WTC11 (cell line): ENCODE measurements around the gene MRC2. TPM values are rescaled to one million over a fixed set of nuclear protein-coding genes. Genes with fewer than 3 reads are reported as not detected.
A peak's percentile ranks its signal among the peaks of the same experiment; 100 is the strongest.

Source experiments
- ATAC-seq: fragments of 200-7000 bp; cut with Tn5 transposase; 2 replicates; pipeline ENCODE4 v1.10.0; 2021; ENCODE audit warnings: mild to moderate bottlenecking, moderate library complexity
- CTCF ChIA-PET: fragments of 300-600 bp; sonication (Branson Sonifier 250); formaldehyde crosslinking; loops from one replicate; lab custom pipeline; 2021; ENCODE audit warnings: antibody characterized with exemption; lab: Charles Lee
- POLR2A ChIA-PET: fragments of 350-600 bp; sonication (Branson Sonifier 250); formaldehyde crosslinking; loops from one replicate; lab custom pipeline; 2021; ENCODE audit warnings: antibody characterized with exemption; lab: Charles Lee
- DNase-seq: peaks from one replicate; pipeline ENCODE4 v3.0.0; 2021; ENCODE audit warnings: low spot score
- H3K27ac Mint-ChIP-seq: 2 replicates; pipeline ENCODE4 v1.8.0; 2021; ENCODE audit warnings: mixed read lengths
- H3K27me3 Mint-ChIP-seq: 2 replicates; pipeline ENCODE4 v1.8.0; 2021; ENCODE audit warnings: low read depth, mild to moderate bottlenecking, moderate library complexity, mixed read lengths
- H3K36me3 Mint-ChIP-seq: 2 replicates; pipeline ENCODE4 v1.8.0; 2021; ENCODE audit warnings: mixed read lengths
- H3K4me1 Mint-ChIP-seq: 2 replicates; pipeline ENCODE4 v1.8.0; 2022; ENCODE audit warnings: mixed read lengths
- H3K4me3 Mint-ChIP-seq: 2 replicates; pipeline ENCODE4 v1.8.0; 2021; ENCODE audit warnings: mild to moderate bottlenecking, moderate library complexity, mixed read lengths
- H3K9me3 Mint-ChIP-seq: 2 replicates; pipeline ENCODE4 v1.8.0; 2021; ENCODE audit warnings: mixed read lengths
- GABPB1 ChIP-seq: sonication (generic); formaldehyde crosslinking; IDR thresholded peaks from 2 replicates; pipeline ENCODE4 v1.8.1; 2023; ENCODE audit warnings: mild to moderate bottlenecking, missing genetic modification reagents
- KAT7 ChIP-seq: sonication (generic); formaldehyde crosslinking; IDR thresholded peaks from 2 replicates; pipeline ENCODE4 v1.8.1; 2023; ENCODE audit warnings: missing genetic modification reagents, mild to moderate bottlenecking, borderline replicate concordance
- NFYB ChIP-seq: sonication (generic); formaldehyde crosslinking; conservative IDR thresholded peaks from 2 replicates; pipeline ENCODE4 v1.8.0; 2022; ENCODE audit warnings: low read depth, missing genetic modification reagents
- NR2C2 ChIP-seq: sonication (generic); formaldehyde crosslinking; IDR thresholded peaks from 2 replicates; pipeline ENCODE4 v1.8.0; 2022; ENCODE audit warnings: mild to moderate bottlenecking, missing genetic modification reagents
- ZBTB21 ChIP-seq: sonication (generic); formaldehyde crosslinking; IDR thresholded peaks from 2 replicates; pipeline ENCODE4 v1.8.1; 2023; ENCODE audit warnings: mild to moderate bottlenecking, missing genetic modification reagents, borderline replicate concordance
- ZNF121 ChIP-seq: sonication (generic); formaldehyde crosslinking; IDR thresholded peaks from 2 replicates; pipeline ENCODE4 v1.8.0; 2023; ENCODE audit warnings: missing genetic modification reagents
- ZNF219 ChIP-seq: sonication (generic); formaldehyde crosslinking; IDR thresholded peaks from 2 replicates; pipeline ENCODE4 v1.8.0; 2023; ENCODE audit warnings: missing genetic modification reagents, mild to moderate bottlenecking, borderline replicate concordance
- total RNA-seq: library from RNA; stranded (reverse); gene quantifications from 3 replicates; pipeline ENCODE4 v1.2.3, GENCODE V29; 2021
- TF ChIP-seq, protein P1 (sequence below): fragments of 250-450 bp; sonication (Bioruptor Pico); IDR thresholded peaks from 2 replicates; pipeline ENCODE4 v1.8.0; 2021; ENCODE audit warnings: mild to moderate bottlenecking
- TF ChIP-seq, protein P2 (sequence below): fragments of 250-450 bp; sonication (Bioruptor Pico); IDR thresholded peaks from 2 replicates; pipeline ENCODE4 v1.9.0; 2021; ENCODE audit warnings: mild to moderate bottlenecking
- TF ChIP-seq, protein P3 (sequence below): sonication (generic); formaldehyde crosslinking; IDR thresholded peaks from 2 replicates; pipeline ENCODE4 v1.8.1; 2022; ENCODE audit warnings: mild to moderate bottlenecking, moderate library complexity, missing genetic modification reagents
- TF ChIP-seq, protein P4 (sequence below): sonication (generic); formaldehyde crosslinking; IDR thresholded peaks from 2 replicates; pipeline ENCODE4 v1.8.0; 2022; ENCODE audit warnings: mild to moderate bottlenecking, missing genetic modification reagents
- TF ChIP-seq, protein P5 (sequence below): fragments of 250-450 bp; sonication (Bioruptor Pico); IDR thresholded peaks from 2 replicates; pipeline ENCODE4 v1.9.0; 2021; ENCODE audit warnings: moderate library complexity, mild to moderate bottlenecking, inconsistent platforms, borderline replicate concordance
- TF ChIP-seq, protein P6 (sequence below): sonication (generic); formaldehyde crosslinking; IDR thresholded peaks from 2 replicates; pipeline ENCODE4 v1.8.0; 2022; ENCODE audit warnings: mild to moderate bottlenecking, missing genetic modification reagents
- TF ChIP-seq, protein P7 (sequence below): sonication (generic); formaldehyde crosslinking; IDR thresholded peaks from 2 replicates; pipeline ENCODE4 v1.8.0; 2022; ENCODE audit warnings: mild to moderate bottlenecking, missing genetic modification reagents
- TF ChIP-seq, protein P8 (sequence below): sonication (generic); formaldehyde crosslinking; IDR thresholded peaks from 2 replicates; pipeline ENCODE4 v1.8.1; 2023; ENCODE audit warnings: mild to moderate bottlenecking, missing genetic modification reagents, moderate library complexity

Gene MRC2
- total RNA-seq, 1 experiment from 2014 or later = 35.3 TPM

DNA sequence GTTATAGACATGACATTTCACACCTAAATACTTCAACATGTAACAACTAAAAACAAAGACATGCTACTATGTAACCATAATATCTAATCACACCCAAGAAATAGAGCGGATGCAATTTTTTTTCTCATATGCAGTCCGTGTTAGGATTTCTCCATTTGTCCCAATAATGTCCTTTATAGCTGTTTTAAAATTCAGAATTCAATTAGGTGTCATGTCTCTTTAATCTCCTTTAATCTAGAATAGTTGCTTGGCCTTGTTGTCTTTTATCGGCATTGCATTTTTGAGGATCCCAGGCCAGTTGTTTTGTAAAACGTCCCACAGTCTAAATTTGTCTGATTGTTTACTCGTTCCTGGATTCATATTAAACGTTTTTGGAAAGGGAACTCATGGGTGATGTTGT lies 14.5 kb downstream of the MRC2 start (continued):
- TF ChIP-seq, protein P1, sequence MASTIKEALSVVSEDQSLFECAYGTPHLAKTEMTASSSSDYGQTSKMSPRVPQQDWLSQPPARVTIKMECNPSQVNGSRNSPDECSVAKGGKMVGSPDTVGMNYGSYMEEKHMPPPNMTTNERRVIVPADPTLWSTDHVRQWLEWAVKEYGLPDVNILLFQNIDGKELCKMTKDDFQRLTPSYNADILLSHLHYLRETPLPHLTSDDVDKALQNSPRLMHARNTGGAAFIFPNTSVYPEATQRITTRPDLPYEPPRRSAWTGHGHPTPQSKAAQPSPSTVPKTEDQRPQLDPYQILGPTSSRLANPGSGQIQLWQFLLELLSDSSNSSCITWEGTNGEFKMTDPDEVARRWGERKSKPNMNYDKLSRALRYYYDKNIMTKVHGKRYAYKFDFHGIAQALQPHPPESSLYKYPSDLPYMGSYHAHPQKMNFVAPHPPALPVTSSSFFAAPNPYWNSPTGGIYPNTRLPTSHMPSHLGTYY = no peak
- TF ChIP-seq NFYB (no peak), GABPB1 (CRISPR knock-in tag) (no peak), ZNF121 (CRISPR knock-in tag) (no peak), ZBTB21 (CRISPR knock-in tag) (no peak)
- TF ChIP-seq, protein P2, sequence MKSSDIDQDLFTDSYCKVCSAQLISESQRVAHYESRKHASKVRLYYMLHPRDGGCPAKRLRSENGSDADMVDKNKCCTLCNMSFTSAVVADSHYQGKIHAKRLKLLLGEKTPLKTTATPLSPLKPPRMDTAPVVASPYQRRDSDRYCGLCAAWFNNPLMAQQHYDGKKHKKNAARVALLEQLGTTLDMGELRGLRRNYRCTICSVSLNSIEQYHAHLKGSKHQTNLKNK = no peak

DNA sequence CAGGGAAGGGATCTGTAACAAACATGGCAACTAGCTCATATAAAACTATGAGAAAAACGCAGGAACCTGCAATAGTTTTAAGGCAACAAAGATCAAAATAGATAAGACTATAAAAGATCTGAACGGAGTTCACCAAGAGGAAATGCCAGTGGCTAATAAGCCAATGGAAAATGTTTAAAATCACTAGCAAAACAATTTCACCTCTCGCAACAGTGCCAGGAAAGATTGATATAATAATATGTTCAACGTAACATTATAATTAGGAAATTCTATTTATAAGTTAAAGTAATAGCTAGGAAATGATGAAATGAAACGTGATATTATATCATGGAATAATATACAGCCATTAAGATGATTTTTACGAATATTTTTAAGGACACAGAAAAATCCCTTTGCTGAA lies 16.0 kb downstream of the MRC2 start:
- DNase-seq (no peak), ATAC-seq (no peak)
- TF ChIP-seq, protein P3, sequence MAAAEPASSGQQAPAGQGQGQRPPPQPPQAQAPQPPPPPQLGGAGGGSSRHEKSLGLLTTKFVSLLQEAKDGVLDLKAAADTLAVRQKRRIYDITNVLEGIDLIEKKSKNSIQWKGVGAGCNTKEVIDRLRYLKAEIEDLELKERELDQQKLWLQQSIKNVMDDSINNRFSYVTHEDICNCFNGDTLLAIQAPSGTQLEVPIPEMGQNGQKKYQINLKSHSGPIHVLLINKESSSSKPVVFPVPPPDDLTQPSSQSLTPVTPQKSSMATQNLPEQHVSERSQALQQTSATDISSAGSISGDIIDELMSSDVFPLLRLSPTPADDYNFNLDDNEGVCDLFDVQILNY (CRISPR knock-in tag) = no peak
- TF ChIP-seq, protein P4, sequence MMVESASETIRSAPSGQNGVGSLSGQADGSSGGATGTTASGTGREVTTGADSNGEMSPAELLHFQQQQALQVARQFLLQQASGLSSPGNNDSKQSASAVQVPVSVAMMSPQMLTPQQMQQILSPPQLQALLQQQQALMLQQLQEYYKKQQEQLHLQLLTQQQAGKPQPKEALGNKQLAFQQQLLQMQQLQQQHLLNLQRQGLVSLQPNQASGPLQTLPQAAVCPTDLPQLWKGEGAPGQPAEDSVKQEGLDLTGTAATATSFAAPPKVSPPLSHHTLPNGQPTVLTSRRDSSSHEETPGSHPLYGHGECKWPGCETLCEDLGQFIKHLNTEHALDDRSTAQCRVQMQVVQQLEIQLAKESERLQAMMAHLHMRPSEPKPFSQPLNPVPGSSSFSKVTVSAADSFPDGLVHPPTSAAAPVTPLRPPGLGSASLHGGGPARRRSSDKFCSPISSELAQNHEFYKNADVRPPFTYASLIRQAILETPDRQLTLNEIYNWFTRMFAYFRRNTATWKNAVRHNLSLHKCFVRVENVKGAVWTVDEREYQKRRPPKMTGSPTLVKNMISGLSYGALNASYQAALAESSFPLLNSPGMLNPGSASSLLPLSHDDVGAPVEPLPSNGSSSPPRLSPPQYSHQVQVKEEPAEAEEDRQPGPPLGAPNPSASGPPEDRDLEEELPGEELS (CRISPR knock-in tag) = no peak
- no peak for TF ChIP-seq NR2C2 (CRISPR knock-in tag)
- TF ChIP-seq, protein P5, sequence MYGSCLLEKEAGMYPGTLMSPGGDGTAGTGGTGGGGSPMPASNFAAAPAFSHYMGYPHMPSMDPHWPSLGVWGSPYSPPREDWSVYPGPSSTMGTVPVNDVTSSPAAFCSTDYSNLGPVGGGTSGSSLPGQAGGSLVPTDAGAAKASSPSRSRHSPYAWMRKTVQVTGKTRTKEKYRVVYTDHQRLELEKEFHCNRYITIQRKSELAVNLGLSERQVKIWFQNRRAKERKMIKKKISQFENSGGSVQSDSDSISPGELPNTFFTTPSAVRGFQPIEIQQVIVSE (CRISPR knock-in tag) = no peak
- ChIA-PET POLR2A (no interaction called here), CTCF (no interaction called here)
- H3K27me3 Mint-ChIP-seq = no peaks in the 10 kb centered on the region
- H3K36me3 Mint-ChIP-seq = no peaks in the 10 kb centered on the region
- H3K4me1 Mint-ChIP-seq = peaks cover 10% of the 10 kb centered on the region
- H3K4me3 Mint-ChIP-seq = no peak overlapping the region
- no peaks in the 10 kb centered on the region for H3K9me3 Mint-ChIP-seq
- H3K27ac Mint-ChIP-seq = no peak overlapping the region

DNA sequence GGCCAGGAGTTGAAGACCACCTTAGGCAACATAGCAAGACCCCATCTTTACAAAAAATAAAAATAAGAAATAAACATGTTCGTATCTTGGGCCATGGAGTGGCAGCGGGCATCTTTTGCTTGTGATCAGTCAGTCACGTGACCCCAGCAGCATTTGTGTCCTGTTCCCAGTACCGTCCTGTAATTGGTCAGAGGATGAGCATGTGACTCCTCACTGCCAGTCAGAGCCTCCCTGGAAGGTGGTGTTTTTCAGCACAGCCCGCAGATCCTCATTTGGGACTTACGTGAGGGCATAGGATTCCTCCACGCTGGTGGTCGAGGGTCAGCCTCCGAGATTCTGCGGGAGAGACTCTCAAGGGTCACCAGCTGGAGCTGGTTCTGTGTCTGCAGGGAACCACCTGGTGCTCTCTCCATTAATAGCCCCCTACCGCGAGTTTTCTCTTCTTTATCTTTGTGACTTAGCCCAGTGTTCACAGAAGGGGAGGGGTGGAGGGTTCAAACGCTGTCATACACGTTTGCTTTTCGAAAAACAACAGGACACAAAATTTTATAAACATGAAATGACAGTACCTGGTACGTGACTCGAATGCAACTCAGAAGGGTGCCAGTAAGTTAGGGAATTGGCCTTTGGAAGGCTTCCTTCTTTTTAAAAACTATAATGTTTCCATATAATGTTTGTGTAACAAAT lies 17.2 kb downstream of the MRC2 start:
- H3K4me1 Mint-ChIP-seq = peaks cover 17% of the 10 kb centered on the region
- 0 out of 2 replicates have a peak overlapping the region, but pooled peaks have one; percentile 19 for H3K27ac Mint-ChIP-seq
- peak; percentile 86 for ATAC-seq
- H3K9me3 Mint-ChIP-seq = no peaks in the 10 kb centered on the region
- no peak overlapping the region for H3K4me3 Mint-ChIP-seq
- CTCF ChIA-PET = no interaction called here
- TF ChIP-seq ZNF219 (CRISPR knock-in tag) = no peak
- TF ChIP-seq, protein P6, sequence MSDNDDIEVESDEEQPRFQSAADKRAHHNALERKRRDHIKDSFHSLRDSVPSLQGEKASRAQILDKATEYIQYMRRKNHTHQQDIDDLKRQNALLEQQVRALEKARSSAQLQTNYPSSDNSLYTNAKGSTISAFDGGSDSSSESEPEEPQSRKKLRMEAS (CRISPR knock-in tag) = peak; percentile 41; the same call in 1 of the 2 replicates
- TF ChIP-seq, protein P7, sequence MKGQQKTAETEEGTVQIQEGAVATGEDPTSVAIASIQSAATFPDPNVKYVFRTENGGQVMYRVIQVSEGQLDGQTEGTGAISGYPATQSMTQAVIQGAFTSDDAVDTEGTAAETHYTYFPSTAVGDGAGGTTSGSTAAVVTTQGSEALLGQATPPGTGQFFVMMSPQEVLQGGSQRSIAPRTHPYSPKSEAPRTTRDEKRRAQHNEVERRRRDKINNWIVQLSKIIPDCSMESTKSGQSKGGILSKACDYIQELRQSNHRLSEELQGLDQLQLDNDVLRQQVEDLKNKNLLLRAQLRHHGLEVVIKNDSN (CRISPR knock-in tag) = peak; percentile 94
- peak; percentile 53; the same call in 1 of the 2 replicates for TF ChIP-seq NFYB
- TF ChIP-seq, protein P8, sequence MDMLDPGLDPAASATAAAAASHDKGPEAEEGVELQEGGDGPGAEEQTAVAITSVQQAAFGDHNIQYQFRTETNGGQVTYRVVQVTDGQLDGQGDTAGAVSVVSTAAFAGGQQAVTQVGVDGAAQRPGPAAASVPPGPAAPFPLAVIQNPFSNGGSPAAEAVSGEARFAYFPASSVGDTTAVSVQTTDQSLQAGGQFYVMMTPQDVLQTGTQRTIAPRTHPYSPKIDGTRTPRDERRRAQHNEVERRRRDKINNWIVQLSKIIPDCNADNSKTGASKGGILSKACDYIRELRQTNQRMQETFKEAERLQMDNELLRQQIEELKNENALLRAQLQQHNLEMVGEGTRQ (CRISPR knock-in tag) = peak; percentile 97
- TF ChIP-seq KAT7 (CRISPR knock-in tag) = no peak
- TF ChIP-seq, all 79 proteins: peak for 4
- peak; percentile 33 for DNase-seq
- Mint-ChIP-seq H3K27me3 (no peaks in the 10 kb centered on the region), H3K36me3 (no peaks in the 10 kb centered on the region)
- POLR2A ChIA-PET = no interaction called here
